Esophagus squamous epithelium (tissue), 4 donors: ENCODE results near the gene STK32C.

Source experiments
- CTCF ChIP-seq, 6 experiments: fragments of 450-650 bp in 4 of 6; fragments of 200-600 bp in 2 of 6; sonication (generic) in 2 of 6; IDR thresholded peaks; one replicate each; pipeline ENCODE4 v1.5.1; 2016 to 2019; ENCODE audit warnings: antibody characterized with exemption in 6 of 6, mild to moderate bottlenecking in 4 of 6, moderate library complexity in 4 of 6
- POLR2A ChIP-seq, 4 donors: fragments of 450-650 bp; IDR thresholded peaks; one replicate each; pipeline ENCODE4 v1.6.1; 2017; ENCODE audit warnings: antibody characterized with exemption in 4 of 4, mild to moderate bottlenecking in 4 of 4, moderate library complexity in 3 of 4

- TF ChIP-seq CTCF (IDR thresholded peaks at IDR 0.05) (no peak), POLR2A (IDR thresholded peaks at IDR 0.05) (no peak)
Measured at GRCh38 chr10:132211246-132211645, 96.5 kb downstream of the STK32C start.
